OCI-LY7 (cell line): ENCODE measurements around the gene RPS21. TPM values are rescaled to one million over a fixed set of nuclear protein-coding genes. Genes with fewer than 3 reads are reported as not detected.

Experiments
- BruUV-seq: library from RNA; stranded (reverse); fragments of 400-500 nt; replicated peaks from 2 replicates; lab custom pipeline; 2021; lab: Mats Ljungman, UMichigan
- CTCF ChIA-PET: fragments of 300-600 bp; sonication (Branson Sonifier 250); formaldehyde crosslinking; loops from one replicate; lab custom pipeline; 2022; ENCODE audit warnings: antibody characterized with exemption; ENCODE audit not compliant: unreplicated experiment; lab: Charles Lee
- POLR2A ChIA-PET: fragments of 300-600 bp; sonication (Branson Sonifier 250); formaldehyde crosslinking; loops from one replicate; lab custom pipeline; 2022; ENCODE audit warnings: antibody characterized with exemption; lab: Charles Lee
- DNase-seq: peaks from one replicate; pipeline ENCODE4 v3.0.0-alpha.2; 2015; ENCODE audit warnings: low spot score
- H2AFZ ChIP-seq: fragments of 200-600 bp; sonication (generic), shearing (Covaris generic); 2 replicates; pipeline ENCODE4 v1.6.1; 2014; ENCODE audit warnings: mild to moderate bottlenecking, antibody characterized with exemption, low read length, moderate library complexity
- H3K27ac ChIP-seq: fragments of 200-600 bp; sonication (generic); 2 replicates; pipeline ENCODE4 v1.5.1; 2014; ENCODE audit warnings: mixed run types, low read depth, mild to moderate bottlenecking, moderate library complexity, low read length, inconsistent platforms; ENCODE audit not compliant: poor library complexity, severe bottlenecking
- H3K36me3 ChIP-seq: fragments of 200-600 bp; sonication (generic); 2 replicates; pipeline ENCODE4 v1.6.1; 2014; ENCODE audit warnings: mild to moderate bottlenecking, antibody characterized with exemption, low read length, moderate library complexity, mixed read lengths; ENCODE audit not compliant: insufficient read depth
- H3K4me1 ChIP-seq: fragments of 200-600 bp; sonication (generic); 2 replicates; pipeline ENCODE4 v1.5.1; 2014; ENCODE audit warnings: mild to moderate bottlenecking, low read length; ENCODE audit not compliant: insufficient read depth, poor library complexity, severe bottlenecking
- H3K4me2 ChIP-seq: fragments of 200-600 bp; sonication (generic); 2 replicates; pipeline ENCODE4 v1.6.1; 2014; ENCODE audit warnings: mild to moderate bottlenecking, low read length
- H3K4me3 ChIP-seq: fragments of 200-600 bp; sonication (generic); 2 replicates; pipeline ENCODE4 v1.5.1; 2014; ENCODE audit warnings: mild to moderate bottlenecking, low read depth, low read length; ENCODE audit not compliant: poor library complexity, severe bottlenecking
- H3K79me2 ChIP-seq: fragments of 200-600 bp; sonication (generic); 2 replicates; pipeline ENCODE4 v1.6.1; 2016; ENCODE audit warnings: low read depth, mild to moderate bottlenecking, low read length, moderate library complexity, mixed read lengths; ENCODE audit not compliant: insufficient read depth
- H3K9me2 ChIP-seq: fragments of 200-600 bp; sonication (generic); 2 replicates; pipeline ENCODE4 v1.6.1; 2016; ENCODE audit warnings: mild to moderate bottlenecking, low read length, mixed read lengths; ENCODE audit not compliant: insufficient read depth
- H3K9me3 ChIP-seq: fragments of 200-600 bp; sonication (generic); 2 replicates; pipeline ENCODE4 v1.6.1; 2014; ENCODE audit warnings: mild to moderate bottlenecking, mixed run types, low read length, mixed read lengths
- H4K20me1 ChIP-seq: fragments of 200-600 bp; sonication (generic); 2 replicates; pipeline ENCODE4 v1.6.1; 2014; ENCODE audit warnings: mild to moderate bottlenecking, antibody characterized with exemption, low read length, moderate library complexity, mixed read lengths; ENCODE audit not compliant: insufficient read depth
- EZH2phosphoT487 ChIP-seq: fragments of 200-600 bp; sonication (generic); IDR thresholded peaks from 2 replicates; pipeline ENCODE4 v1.6.1; 2018; ENCODE audit warnings: low read depth, borderline replicate concordance, mild to moderate bottlenecking, mixed run types, antibody characterized with exemption, low read length, moderate library complexity, mixed read lengths
- intact Hi-C: fragments of 100-400 bp; cut with micrococcal nuclease; formaldehyde crosslinking; loops from one replicate; pipeline ENCODE4 v1.10.0; 2022; ENCODE audit not compliant: unreplicated experiment
- total RNA-seq, 2 experiments: library from RNA; depleted of rRNA in 1 of 2; stranded (reverse); fragments of >200 nt in 1 of 2; shearing (Covaris generic) in 1 of 2; gene quantifications; 2 replicates each; pipeline ENCODE4 v1.2.3, GENCODE V29; 2014 to 2022
- TF ChIP-seq, protein P1 (sequence below): fragments of 200-600 bp; sonication (generic); conservative IDR thresholded peaks from 2 replicates; pipeline ENCODE4 v1.5.1; 2014; ENCODE audit warnings: mild to moderate bottlenecking, antibody characterized with exemption, low read length, moderate library complexity, mixed read lengths

RPS21 gene
- total RNA-seq, 2 experiments from 2014 or later, result 2,571 to 3,376 TPM

- no TSS peak for BruUV-seq
Observed at GRCh38 chr20:62396367-62397239, 9.7 kb downstream of the RPS21 start.

GRCh38 chr20:62398120-62398821, 11.4 kb downstream of the RPS21 start:
- Histone ChIP-seq H3K9me2 (no peaks in the 10 kb centered on the region), H3K27ac (no peak overlapping the region), H3K36me3 (peaks cover 22% of the 10 kb centered on the region), H3K4me2 (no peak overlapping the region), H3K4me3 (no peak overlapping the region), H2AFZ (no peak overlapping the region), H3K9me3 (no peaks in the 10 kb centered on the region), H4K20me1 (no peaks in the 10 kb centered on the region), H3K79me2 (no peaks in the 10 kb centered on the region), H3K4me1 (no peaks in the 10 kb centered on the region)
- no TSS peak for BruUV-seq
- CTCF ChIA-PET, result no interaction called here
- no peak for DNase-seq
- POLR2A ChIA-PET, result interaction anchor here (1.1 kb wide), 1 partner anchor 9 kb away, joined by 4 read pairs; no protein-coding TSS in a partner anchor
- intact Hi-C loops, result no loop called here
- TF ChIP-seq, protein P1, sequence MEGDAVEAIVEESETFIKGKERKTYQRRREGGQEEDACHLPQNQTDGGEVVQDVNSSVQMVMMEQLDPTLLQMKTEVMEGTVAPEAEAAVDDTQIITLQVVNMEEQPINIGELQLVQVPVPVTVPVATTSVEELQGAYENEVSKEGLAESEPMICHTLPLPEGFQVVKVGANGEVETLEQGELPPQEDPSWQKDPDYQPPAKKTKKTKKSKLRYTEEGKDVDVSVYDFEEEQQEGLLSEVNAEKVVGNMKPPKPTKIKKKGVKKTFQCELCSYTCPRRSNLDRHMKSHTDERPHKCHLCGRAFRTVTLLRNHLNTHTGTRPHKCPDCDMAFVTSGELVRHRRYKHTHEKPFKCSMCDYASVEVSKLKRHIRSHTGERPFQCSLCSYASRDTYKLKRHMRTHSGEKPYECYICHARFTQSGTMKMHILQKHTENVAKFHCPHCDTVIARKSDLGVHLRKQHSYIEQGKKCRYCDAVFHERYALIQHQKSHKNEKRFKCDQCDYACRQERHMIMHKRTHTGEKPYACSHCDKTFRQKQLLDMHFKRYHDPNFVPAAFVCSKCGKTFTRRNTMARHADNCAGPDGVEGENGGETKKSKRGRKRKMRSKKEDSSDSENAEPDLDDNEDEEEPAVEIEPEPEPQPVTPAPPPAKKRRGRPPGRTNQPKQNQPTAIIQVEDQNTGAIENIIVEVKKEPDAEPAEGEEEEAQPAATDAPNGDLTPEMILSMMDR, result no peak
- no peak for TF ChIP-seq EZH2phosphoT487

More at GRCh38 chr20:62396367-62397239, 9.7 kb downstream of the RPS21 start:
- H3K4me3 ChIP-seq, result no peak overlapping the region
- no peaks in the 10 kb centered on the region for H3K4me1 ChIP-seq
- H3K36me3 ChIP-seq, result peaks cover 17% of the 10 kb centered on the region
- POLR2A ChIA-PET, result no interaction called here
- no peak overlapping the region for H3K4me2 ChIP-seq
- no peak for DNase-seq
- H3K27ac ChIP-seq, result no peak overlapping the region
- H3K9me3 ChIP-seq, result no peaks in the 10 kb centered on the region
- no peaks in the 10 kb centered on the region for H4K20me1 ChIP-seq
- no peak overlapping the region for H2AFZ ChIP-seq
- H3K9me2 ChIP-seq, result no peaks in the 10 kb centered on the region
- intact Hi-C loops, result no loop called here
- no peak for TF ChIP-seq EZH2phosphoT487
- TF ChIP-seq, protein P1, result no peak
- no peaks in the 10 kb centered on the region for H3K79me2 ChIP-seq
- CTCF ChIA-PET, result no interaction called here
